HEK293 (cell line): ENCODE data around the gene BACH2.

Source experiments
- CTCF ChIA-PET: fragments of 350-600 bp; formaldehyde crosslinking; extraction: SDS; loops from one replicate; lab custom pipeline; 2021; ENCODE audit warnings: antibody characterized with exemption; lab: Yijun Ruan, JAX
- POLR2A ChIA-PET: fragments of 300-600 bp; formaldehyde crosslinking; extraction: SDS; loops from one replicate; lab custom pipeline; 2020; ENCODE audit warnings: antibody characterized with exemption, inconsistent platforms; lab: Yijun Ruan, JAX
- H3K27ac ChIP-seq: fragments of 200-500 bp; sonication (Bioruptor generic); 2 replicates; pipeline ENCODE4 v1.5.1; 2014; ENCODE audit warnings: low read depth, low read length, control low read depth, inconsistent platforms; ENCODE audit errors: extremely low read depth
- H3K36me3 ChIP-seq, 2 experiments: fragments of 200-500 bp in 1 of 2; sonication (Bioruptor generic) in 1 of 2; 1 replicate in 1 of 2; 2 replicates in 1 of 2; pipeline ENCODE4 v1.5.1; 2014 to 2017; ENCODE audit warnings: inconsistent platforms in 2 of 2, low read length in 2 of 2; ENCODE audit not compliant: control insufficient read depth in 2 of 2, insufficient read depth in 1 of 2
- H3K4me1 ChIP-seq: fragments of 200-500 bp; sonication (Bioruptor generic); 2 replicates; pipeline ENCODE4 v1.5.1; 2014; ENCODE audit warnings: mild to moderate bottlenecking, low read length, inconsistent platforms; ENCODE audit not compliant: control insufficient read depth, insufficient read depth
- H3K4me3 ChIP-seq: 2 replicates; pipeline ENCODE4 v1.5.1; 2011; ENCODE audit warnings: low read depth, mild to moderate bottlenecking, control low read depth, low read length, moderate library complexity
- H3K9me3 ChIP-seq: fragments of 200-500 bp; sonication (Bioruptor generic); 2 replicates; pipeline ENCODE4 v1.5.1; 2014; ENCODE audit warnings: low read depth, low read length, inconsistent platforms; ENCODE audit not compliant: control insufficient read depth, insufficient read depth
- OVOL3 ChIP-seq: fragments of 450-650 bp; formaldehyde crosslinking; IDR thresholded peaks from 2 replicates; pipeline ENCODE4 v1.5.1; 2016; ENCODE audit warnings: missing biosample characterization, missing genetic modification characterization
- PRDM10 ChIP-seq: fragments of 450-650 bp; formaldehyde crosslinking; IDR thresholded peaks from 2 replicates; pipeline ENCODE4 v1.5.1; 2016; ENCODE audit warnings: missing biosample characterization, missing genetic modification characterization
- ZFP3 ChIP-seq: fragments of 450-650 bp; formaldehyde crosslinking; IDR thresholded peaks from 2 replicates; pipeline ENCODE4 v1.5.1; 2016; ENCODE audit warnings: low read depth, missing biosample characterization, missing genetic modification characterization
- ZNF132 ChIP-seq: fragments of 450-650 bp; formaldehyde crosslinking; IDR thresholded peaks from 2 replicates; pipeline ENCODE4 v1.5.1; 2017; ENCODE audit warnings: missing biosample characterization, missing genetic modification characterization, borderline replicate concordance
- ZNF140 ChIP-seq: fragments of 450-650 bp; formaldehyde crosslinking; IDR thresholded peaks from 2 replicates; pipeline ENCODE4 v1.5.1; 2016; ENCODE audit warnings: missing biosample characterization, missing genetic modification characterization
- ZNF184 ChIP-seq: fragments of 450-650 bp; IDR thresholded peaks from 2 replicates; pipeline ENCODE4 v1.5.1; 2018; ENCODE audit warnings: missing biosample characterization, mild to moderate bottlenecking, missing genetic modification characterization
- ZNF311 ChIP-seq: fragments of 450-650 bp; formaldehyde crosslinking; IDR thresholded peaks from 2 replicates; pipeline ENCODE4 v1.5.1; 2017; ENCODE audit warnings: missing biosample characterization, missing genetic modification characterization, borderline replicate concordance
- ZNF473 ChIP-seq: fragments of 450-650 bp; formaldehyde crosslinking; IDR thresholded peaks from 2 replicates; pipeline ENCODE4 v1.5.1; 2017; ENCODE audit warnings: missing biosample characterization, missing genetic modification characterization
- ZNF530 ChIP-seq: fragments of 450-650 bp; formaldehyde crosslinking; IDR thresholded peaks from 2 replicates; pipeline ENCODE4 v1.5.1; 2016; ENCODE audit warnings: low read depth, missing biosample characterization, missing genetic modification characterization
- ZNF555 ChIP-seq: fragments of 450-650 bp; formaldehyde crosslinking; conservative IDR thresholded peaks from 2 replicates; pipeline ENCODE4 v1.5.1; 2017; ENCODE audit warnings: missing biosample characterization, mild to moderate bottlenecking, missing genetic modification characterization, inconsistent platforms
- ZNF580 ChIP-seq: fragments of 450-650 bp; formaldehyde crosslinking; IDR thresholded peaks from 2 replicates; pipeline ENCODE4 v1.5.1; 2016; ENCODE audit warnings: missing biosample characterization, missing genetic modification characterization
- ZNF621 ChIP-seq: fragments of 450-650 bp; formaldehyde crosslinking; IDR thresholded peaks from 2 replicates; pipeline ENCODE4 v1.5.1; 2017; ENCODE audit warnings: missing biosample characterization, missing genetic modification characterization
- ZNF623 ChIP-seq: fragments of 450-650 bp; formaldehyde crosslinking; IDR thresholded peaks from 2 replicates; pipeline ENCODE4 v1.5.1; 2016; ENCODE audit warnings: missing biosample characterization, missing genetic modification characterization
- ZNF626 ChIP-seq: fragments of 450-650 bp; sonication (Bioruptor Pico); formaldehyde crosslinking; IDR thresholded peaks from 2 replicates; pipeline ENCODE4 v1.5.1; 2018; ENCODE audit warnings: missing biosample characterization, missing genetic modification characterization, inconsistent platforms
- ZNF658 ChIP-seq: fragments of 450-650 bp; formaldehyde crosslinking; IDR thresholded peaks from 2 replicates; pipeline ENCODE4; 2016; ENCODE audit warnings: missing biosample characterization, missing genetic modification characterization
- TF ChIP-seq, protein P1 (sequence below): sonication (generic); formaldehyde crosslinking; IDR thresholded peaks from 2 replicates; pipeline ENCODE4 v1.8.1; 2022; ENCODE audit warnings: mild to moderate bottlenecking, moderate library complexity, missing genetic modification reagents
- TF ChIP-seq, protein P2 (sequence below): fragments of 450-650 bp; formaldehyde crosslinking; IDR thresholded peaks from 2 replicates; pipeline ENCODE4 v1.5.1; 2016; ENCODE audit warnings: missing biosample characterization, missing genetic modification characterization
- TF ChIP-seq, protein P3 (sequence below): fragments of 450-650 bp; formaldehyde crosslinking; IDR thresholded peaks from 2 replicates; pipeline ENCODE4 v1.5.1; 2017; ENCODE audit warnings: missing biosample characterization, missing genetic modification characterization
- TF ChIP-seq, protein P4 (sequence below): fragments of 450-650 bp; formaldehyde crosslinking; IDR thresholded peaks from 2 replicates; pipeline ENCODE4 v1.5.1; 2016; ENCODE audit warnings: missing biosample characterization, missing genetic modification characterization
- TF ChIP-seq, protein P5 (sequence below): fragments of 450-650 bp; formaldehyde crosslinking; IDR thresholded peaks from 2 replicates; pipeline ENCODE4; 2016; ENCODE audit warnings: missing biosample characterization, missing genetic modification characterization
- TF ChIP-seq, protein P6 (sequence below): fragments of 450-650 bp; formaldehyde crosslinking; IDR thresholded peaks from 2 replicates; pipeline ENCODE4 v1.5.1; 2016; ENCODE audit warnings: missing biosample characterization, missing genetic modification characterization

Gene BACH2

DNA sequence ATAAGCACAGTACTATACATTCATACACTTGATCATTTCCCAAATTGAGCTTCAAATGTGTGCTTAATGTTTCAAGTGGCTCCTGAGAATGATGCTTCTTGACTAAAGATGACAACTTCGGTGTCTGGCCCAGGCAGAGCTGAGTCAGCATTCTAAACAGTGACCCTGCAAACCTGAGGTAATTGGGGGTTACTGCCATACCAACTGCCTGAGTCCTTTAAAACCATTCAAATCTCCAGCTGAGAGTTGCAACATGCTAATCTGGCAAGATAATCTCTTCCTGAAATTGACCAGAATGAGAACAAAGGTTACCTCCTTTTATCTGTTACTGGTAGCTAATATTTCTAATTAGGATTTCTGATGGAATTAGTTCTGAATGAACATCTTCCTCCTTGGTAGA lies 8.2 kb downstream of the BACH2 start:
- Histone ChIP-seq H3K27ac (no peak overlapping the region), H3K4me1 (peaks cover 6% of the 10 kb centered on the region), H3K4me3 (no peak overlapping the region), H3K9me3 (no peaks in the 10 kb centered on the region), H3K36me3 (no peaks in the 10 kb centered on the region)
- CTCF ChIA-PET = interaction anchor here (0.6 to 8.3 kb wide), 14 partner anchors 19 to 348 kb away, joined by 3 to 121 read pairs (median 4); no protein-coding TSS in a partner anchor
- TF ChIP-seq ZNF626 (tag by site-specific recombination) = no peak
- POLR2A ChIA-PET = interaction anchor here (0.5 to 0.9 kb wide), 4 partner anchors 70 to 683 kb away, joined by 3 to 5 read pairs (median 4); no protein-coding TSS in a partner anchor

- ChIA-PET CTCF (interaction anchor here (0.5 to 8.3 kb wide), 31 partner anchors 9 to 544 kb away, joined by 3 to 121 read pairs (median 3); no protein-coding TSS in a partner anchor), POLR2A (no interaction called here)
- no peaks in the 10 kb centered on the region for H3K36me3 ChIP-seq
- H3K27ac ChIP-seq = no peak overlapping the region
- no peak overlapping the region for H3K4me3 ChIP-seq
- H3K4me1 ChIP-seq = peaks cover 6% of the 10 kb centered on the region
- no peaks in the 10 kb centered on the region for H3K9me3 ChIP-seq
- TF ChIP-seq ZNF140 (no peak), ZNF132 (tag by site-specific recombination) (no peak), ZNF184 (no peak), ZNF530 (tag by site-specific recombination) (no peak), ZNF473 (no peak), PRDM10 (tag by site-specific recombination) (no peak), ZNF580 (peak; percentile 62; the same call in 1 of the 2 replicates), ZNF623 (tag by site-specific recombination) (no peak), ZNF621 (tag by site-specific recombination) (no peak), ZFP3 (tag by site-specific recombination) (no peak), ZNF658 (tag by site-specific recombination) (no peak), ZNF311 (tag by site-specific recombination) (no peak), ZNF555 (tag by site-specific recombination) (no peak), OVOL3 (tag by site-specific recombination) (no peak)
- TF ChIP-seq, protein P1, sequence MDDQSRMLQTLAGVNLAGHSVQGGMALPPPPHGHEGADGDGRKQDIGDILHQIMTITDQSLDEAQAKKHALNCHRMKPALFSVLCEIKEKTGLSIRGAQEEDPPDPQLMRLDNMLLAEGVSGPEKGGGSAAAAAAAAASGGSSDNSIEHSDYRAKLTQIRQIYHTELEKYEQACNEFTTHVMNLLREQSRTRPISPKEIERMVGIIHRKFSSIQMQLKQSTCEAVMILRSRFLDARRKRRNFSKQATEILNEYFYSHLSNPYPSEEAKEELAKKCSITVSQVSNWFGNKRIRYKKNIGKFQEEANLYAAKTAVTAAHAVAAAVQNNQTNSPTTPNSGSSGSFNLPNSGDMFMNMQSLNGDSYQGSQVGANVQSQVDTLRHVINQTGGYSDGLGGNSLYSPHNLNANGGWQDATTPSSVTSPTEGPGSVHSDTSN (CRISPR knock-in tag) = no peak
- TF ChIP-seq, protein P2, sequence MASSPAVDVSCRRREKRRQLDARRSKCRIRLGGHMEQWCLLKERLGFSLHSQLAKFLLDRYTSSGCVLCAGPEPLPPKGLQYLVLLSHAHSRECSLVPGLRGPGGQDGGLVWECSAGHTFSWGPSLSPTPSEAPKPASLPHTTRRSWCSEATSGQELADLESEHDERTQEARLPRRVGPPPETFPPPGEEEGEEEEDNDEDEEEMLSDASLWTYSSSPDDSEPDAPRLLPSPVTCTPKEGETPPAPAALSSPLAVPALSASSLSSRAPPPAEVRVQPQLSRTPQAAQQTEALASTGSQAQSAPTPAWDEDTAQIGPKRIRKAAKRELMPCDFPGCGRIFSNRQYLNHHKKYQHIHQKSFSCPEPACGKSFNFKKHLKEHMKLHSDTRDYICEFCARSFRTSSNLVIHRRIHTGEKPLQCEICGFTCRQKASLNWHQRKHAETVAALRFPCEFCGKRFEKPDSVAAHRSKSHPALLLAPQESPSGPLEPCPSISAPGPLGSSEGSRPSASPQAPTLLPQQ (tag by site-specific recombination) = no peak
- TF ChIP-seq, protein P3, sequence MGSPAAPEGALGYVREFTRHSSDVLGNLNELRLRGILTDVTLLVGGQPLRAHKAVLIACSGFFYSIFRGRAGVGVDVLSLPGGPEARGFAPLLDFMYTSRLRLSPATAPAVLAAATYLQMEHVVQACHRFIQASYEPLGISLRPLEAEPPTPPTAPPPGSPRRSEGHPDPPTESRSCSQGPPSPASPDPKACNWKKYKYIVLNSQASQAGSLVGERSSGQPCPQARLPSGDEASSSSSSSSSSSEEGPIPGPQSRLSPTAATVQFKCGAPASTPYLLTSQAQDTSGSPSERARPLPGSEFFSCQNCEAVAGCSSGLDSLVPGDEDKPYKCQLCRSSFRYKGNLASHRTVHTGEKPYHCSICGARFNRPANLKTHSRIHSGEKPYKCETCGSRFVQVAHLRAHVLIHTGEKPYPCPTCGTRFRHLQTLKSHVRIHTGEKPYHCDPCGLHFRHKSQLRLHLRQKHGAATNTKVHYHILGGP (tag by site-specific recombination) = no peak
- TF ChIP-seq, protein P4, sequence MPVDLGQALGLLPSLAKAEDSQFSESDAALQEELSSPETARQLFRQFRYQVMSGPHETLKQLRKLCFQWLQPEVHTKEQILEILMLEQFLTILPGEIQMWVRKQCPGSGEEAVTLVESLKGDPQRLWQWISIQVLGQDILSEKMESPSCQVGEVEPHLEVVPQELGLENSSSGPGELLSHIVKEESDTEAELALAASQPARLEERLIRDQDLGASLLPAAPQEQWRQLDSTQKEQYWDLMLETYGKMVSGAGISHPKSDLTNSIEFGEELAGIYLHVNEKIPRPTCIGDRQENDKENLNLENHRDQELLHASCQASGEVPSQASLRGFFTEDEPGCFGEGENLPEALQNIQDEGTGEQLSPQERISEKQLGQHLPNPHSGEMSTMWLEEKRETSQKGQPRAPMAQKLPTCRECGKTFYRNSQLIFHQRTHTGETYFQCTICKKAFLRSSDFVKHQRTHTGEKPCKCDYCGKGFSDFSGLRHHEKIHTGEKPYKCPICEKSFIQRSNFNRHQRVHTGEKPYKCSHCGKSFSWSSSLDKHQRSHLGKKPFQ (tag by site-specific recombination) = no peak
- TF ChIP-seq, protein P5, sequence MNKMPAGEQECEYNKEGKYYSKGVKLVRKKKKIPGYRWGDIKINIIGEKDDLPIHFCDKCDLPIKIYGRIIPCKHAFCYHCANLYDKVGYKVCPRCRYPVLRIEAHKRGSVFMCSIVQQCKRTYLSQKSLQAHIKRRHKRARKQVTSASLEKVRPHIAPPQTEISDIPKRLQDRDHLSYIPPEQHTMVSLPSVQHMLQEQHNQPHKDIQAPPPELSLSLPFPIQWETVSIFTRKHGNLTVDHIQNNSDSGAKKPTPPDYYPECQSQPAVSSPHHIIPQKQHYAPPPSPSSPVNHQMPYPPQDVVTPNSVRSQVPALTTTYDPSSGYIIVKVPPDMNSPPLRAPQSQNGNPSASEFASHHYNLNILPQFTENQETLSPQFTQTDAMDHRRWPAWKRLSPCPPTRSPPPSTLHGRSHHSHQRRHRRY (tag by site-specific recombination) = no peak
- TF ChIP-seq, protein P6, sequence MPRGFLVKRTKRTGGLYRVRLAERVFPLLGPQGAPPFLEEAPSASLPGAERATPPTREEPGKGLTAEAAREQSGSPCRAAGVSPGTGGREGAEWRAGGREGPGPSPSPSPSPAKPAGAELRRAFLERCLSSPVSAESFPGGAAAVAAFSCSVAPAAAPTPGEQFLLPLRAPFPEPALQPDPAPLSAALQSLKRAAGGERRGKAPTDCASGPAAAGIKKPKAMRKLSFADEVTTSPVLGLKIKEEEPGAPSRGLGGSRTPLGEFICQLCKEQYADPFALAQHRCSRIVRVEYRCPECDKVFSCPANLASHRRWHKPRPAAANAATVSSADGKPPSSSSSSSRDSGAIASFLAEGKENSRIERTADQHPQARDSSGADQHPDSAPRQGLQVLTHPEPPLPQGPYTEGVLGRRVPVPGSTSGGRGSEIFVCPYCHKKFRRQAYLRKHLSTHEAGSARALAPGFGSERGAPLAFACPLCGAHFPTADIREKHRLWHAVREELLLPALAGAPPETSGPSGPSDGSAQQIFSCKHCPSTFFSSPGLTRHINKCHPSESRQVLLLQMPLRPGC = no peak
These were observed 9.7 kb downstream of the BACH2 start for GRCh38 chr6:90286884-90287488.
